ENCODE data around the gene EAF1.
"Not testable (repeated sequence)": the region's sequence is repeated elsewhere in the genome, so short reads cannot be mapped to it uniquely, and the experiment has no call there.

The EAF1 gene
- total RNA-seq, result 47.7 to 76.8 (median 74.9) reads per million in 3 experiments

DNA sequence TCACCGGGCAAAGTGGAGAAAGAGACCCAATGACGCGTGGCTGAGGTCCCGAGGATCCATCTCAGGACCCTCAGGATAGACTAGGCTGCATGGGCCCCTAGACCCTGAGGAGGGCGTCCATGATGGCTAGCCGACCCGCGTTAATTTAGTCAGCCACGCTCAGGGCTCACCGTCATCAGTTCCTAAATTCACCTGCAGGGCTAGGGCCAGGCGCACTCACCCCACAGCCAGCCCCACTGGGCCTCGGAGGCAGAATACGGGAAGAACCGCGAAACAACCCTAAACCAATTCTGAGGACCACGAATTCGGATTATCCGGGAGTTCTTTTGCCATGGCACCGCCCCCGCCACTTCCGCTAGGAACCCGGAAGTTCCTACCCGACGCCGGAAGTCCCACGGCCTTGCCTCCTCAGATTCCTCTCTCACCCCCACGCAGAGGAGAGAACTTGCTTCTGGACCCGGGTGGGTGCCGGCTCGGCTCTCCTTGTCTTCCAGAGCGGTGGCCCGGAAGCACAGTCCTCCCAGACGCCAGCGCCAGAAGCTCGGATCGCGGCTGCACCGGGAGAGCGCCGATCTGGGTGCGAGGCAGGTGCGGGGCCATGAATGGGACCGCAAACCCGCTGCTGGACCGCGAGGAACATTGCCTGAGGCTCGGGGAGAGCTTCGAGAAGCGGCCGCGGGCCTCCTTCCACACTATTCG is at the start of gene EAF1, which contains the start of gene METTL6:
TSS of gene EAF1 (plus strand) at position 417 of the 699 bp plus-strand sequence. CDS start at position 599, 182 bp downstream.
TSS of gene METTL6 (minus strand) at position 363 of the 699 bp plus-strand sequence. CDS start 1,033 bp downstream, outside the sequence.
- peak; percentile 81 for DNase-seq

DNA sequence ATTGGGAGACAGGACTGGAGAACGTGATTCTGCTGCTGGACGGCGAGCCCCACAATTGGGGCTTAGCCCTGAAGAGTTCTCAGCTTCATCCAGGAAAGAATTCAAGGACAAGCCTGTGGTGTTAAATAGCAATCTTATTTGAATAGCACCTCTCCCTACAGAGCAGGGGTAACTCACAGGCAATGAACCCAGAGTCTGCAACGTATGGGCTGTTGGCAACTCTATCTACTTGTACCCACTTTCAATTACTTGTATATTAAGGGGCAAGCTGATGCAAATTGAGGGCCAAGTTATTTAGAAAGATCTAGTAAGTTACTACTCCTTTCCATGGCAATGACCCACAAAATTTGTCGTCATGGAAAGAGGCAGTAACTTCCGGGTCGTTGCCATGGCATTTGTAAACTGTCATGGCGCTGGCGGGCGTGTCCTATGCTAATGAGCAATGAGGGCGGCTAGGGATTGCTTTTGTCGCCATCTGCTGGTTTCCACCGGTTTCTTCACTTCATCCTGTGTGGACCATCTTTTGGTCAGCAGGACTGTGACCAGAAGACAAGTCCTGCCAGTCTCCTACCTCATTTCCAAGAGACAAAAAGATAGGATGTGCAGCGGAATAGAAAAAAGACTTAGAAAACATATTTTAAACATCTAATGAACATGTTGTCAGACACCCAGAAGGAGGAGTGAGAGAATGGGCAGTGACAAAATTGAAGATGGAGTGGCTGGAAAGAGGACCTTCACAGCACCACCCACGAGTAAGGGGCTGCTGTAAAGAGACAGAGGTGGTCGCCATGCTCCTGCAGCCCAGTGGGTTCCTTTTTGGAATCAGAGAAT is 49.2 kb upstream of the EAF1 start:
- peak; percentile 94 for DNase-seq

DNA sequence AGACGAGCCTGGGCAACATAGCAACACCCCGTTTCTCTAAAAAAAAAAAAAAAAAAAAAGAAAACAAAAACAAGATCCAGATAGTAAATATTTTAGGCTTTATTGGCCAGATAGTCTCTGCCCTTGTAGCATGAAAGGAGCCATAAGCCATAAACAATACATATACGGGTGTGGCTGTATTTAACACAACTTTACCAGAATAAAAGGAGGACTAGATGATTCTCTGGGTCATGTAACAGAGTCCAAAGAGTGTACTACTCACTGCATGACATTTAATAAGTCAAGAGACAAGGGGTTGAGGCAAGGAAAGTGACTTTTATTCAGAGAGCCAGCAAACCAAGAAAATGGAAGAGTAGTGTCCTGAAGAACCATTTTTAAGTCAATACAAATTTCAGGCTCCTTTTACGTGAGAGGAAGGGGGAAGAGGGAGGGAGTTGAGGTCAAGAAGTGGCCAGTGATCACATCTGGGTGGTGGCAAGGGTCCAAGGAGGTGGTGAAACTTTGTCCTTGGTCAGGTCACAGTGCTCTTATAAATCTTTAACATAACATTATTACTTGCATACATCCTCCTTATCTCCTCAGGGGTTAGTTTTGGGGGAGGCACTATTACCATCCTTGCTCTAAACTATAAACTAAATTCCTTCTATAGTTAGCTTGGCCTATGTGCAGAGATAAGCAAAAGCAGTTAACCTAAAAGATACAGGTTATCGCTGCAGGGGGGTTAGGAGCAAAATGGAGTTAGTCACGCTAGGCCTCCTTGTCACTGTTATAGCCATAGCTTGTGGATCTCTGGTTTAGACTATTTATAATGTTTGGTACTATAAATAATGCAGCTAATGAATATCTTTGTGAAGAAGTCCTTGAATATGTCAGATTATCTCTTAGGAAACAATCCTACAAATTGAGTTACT is 46.2 kb upstream of the EAF1 start:
- no peak for DNase-seq

DNA sequence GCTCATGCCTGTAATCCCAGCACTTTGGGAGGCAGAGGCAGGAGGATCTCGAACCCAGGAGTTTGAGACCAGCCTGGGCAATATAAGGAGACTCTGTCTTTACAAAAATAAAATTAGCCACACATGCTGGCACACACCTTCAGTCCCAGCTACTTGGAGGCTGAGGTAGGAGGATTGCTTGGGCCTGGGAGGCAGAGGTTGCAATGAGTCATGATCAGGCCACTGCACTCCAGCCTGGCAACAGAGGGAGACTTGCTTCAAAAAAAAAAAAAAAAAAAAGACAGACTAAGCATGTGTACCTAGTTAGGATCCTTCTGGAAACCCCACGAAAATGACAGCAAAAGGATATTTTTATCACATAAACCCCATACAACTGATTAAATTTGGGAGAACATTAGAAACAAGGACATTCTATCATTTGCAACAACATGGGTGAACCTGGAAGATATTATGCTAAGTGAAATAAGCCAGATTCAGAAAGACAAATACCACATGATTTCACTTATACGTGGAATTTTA is 44.9 kb upstream of the EAF1 start:
- DNase-seq, result no peak

DNA sequence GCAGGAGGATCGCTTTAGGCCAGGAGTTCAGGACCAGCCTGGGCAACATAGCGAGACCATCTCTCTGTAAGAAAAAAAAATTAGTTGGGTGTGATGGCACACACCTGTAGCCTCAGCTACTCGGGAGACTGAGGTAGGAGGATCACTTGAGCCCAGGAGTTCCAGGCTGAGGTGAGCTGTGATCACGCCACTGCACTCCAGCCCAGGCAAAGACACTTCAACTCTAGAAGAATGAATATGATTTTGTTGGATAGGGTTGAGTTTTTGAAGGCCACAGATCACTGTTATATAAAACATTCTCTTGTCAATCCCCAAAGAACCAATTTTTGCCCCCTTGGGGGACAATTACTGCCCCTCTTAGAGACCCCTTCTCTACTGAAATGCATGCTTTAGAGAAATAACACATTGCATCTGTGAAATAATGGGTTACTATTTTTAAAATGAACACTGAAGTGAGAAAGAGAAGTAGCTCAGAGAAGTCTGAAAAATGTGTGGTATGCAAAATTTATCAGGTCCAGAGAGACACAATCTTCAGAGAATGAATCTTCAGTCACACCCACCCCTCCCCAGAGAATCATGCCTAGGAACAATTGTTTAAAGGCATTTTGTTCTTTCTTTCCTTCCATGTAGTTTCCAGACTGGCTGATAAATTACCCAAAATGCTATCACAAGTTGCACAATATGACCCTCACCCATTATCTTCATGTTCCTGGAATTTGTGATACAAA is 42.7 kb upstream of the EAF1 start:
- DNase-seq, result no peak

DNA sequence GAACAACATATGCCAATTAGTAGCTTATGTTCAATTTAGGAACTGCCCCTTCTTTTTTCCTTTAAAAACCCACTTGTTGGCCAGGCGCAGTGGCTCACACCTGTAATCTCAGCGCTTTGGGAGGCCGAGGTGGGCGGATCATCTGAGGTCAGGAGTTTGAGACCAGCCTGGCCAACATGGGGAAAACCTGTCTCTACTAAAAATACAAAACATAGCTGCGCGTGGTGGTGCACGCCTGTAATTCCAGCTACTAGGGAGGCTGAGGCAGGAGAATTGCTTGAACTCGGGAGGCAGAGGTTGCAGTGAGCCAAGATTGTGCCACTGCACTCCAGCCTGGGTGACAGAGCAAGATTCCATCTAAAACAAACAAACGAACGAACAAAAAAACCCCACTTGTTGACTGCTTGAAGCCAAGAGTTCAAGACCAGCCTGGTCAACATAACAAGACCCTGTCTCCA is 42.1 kb upstream of the EAF1 start:
- not testable (repeated sequence) for DNase-seq

DNA sequence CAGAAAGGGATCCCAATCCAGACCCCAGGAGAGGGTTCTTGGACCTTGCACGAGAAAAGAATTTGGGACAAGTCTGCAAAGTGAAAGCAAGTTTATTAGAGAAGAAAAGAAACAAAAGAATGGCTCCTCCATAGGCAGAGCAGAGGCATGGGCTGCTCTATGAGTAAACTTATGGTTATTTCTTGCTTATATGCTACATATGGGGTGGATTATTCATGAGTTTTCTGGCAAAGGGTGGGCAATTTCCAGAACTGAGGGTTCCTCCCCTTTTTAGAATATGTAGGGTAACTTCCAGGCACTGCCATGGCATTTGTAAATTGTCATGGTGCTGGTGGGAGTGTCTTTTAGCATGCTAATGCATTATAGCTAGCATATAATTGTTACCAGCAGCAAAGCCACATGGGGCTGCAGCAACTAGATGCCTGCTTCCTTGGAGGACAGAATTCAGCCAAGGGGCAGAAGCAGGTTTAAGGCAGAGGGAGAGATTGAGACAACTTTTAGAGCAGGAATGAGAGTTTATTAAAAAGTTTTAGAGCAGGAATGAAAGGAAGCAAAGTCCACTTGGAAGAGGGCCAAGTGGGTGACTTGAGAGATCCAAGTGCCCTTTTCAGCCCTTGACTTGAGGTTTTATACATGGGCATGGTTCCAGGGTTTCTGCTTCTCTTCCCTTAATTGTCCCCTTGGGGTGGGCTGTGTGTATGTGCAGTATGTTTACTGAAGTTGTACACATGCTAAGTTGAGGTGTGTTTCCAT is 41.3 kb upstream of the EAF1 start:
- no peak for DNase-seq

DNA sequence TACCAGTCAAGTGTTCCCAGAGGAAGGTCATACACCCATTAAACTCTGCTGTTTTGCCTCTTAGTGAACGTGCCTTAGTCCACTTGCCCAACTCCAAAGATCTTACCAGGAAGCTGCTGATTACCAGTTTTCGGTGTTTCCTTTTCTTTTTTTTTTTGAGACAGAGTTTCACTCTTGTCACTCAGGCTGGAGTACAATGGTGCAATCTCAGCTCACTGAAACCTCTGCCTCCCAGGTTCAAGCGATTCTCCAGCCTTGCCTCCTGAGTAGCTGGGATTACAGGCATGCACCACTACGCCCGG is 40.8 kb upstream of the EAF1 start:
- not testable (repeated sequence) for DNase-seq

DNA sequence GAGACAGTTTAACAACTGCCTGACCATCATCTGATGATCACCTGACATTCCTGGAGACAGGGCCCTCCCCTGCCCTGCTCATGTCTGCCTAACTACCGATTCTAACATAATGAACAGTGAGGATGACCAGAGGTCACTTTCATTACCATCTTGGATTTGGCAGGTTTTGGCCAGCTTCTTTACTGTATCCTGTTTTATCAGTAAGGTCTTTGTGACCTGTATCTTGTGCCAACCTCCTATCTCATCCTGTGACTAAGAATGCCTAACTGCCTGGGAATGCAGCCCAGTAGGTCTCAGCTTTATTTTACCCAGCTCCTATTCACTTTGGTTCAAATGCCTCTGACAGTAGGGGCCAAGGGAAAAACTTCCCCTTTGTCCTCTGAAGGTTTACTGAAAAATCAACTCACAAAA is 40.2 kb upstream of the EAF1 start:
- DNase-seq, result no peak

DNA sequence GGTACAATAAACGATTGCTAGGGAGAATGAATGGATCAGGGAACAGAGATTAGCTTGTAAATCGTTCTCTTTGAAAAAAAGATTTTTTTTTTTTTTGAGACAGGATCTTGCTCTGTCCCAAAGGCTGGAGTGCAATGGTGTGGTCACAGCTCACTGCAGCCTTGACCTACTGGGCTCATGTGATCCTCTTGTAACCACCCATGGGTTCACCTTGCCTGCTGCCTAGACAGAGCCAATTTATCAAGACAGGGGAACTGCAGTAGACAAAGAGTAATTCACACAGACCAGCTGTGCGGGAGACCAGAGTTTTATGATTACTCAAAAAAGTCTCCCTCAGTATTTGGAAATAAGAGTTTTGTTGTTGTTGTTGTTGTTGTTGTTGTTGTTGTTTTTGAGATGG is 39.7 kb upstream of the EAF1 start:
- no peak for DNase-seq

DNA sequence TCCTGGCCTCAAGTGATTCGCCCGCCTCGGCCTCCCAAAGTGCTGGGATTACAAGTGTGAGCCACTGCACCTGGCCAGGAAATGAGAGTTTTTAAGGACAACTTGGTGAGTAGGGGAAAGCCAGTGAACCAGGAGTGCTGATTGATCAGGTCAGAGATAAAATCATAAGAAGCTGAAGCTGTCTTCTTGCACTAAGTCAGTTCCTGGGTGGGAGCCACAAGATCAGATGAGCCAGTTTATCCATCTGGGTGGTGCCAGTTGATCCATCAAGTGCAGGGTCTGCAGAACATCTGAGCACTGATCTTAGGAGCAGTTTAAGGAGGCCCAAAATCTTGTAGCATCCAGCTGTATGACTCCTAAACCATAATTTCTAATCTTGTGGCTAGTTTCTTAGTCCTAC is 39.1 kb upstream of the EAF1 start:
- DNase-seq, result not testable (repeated sequence)

DNA sequence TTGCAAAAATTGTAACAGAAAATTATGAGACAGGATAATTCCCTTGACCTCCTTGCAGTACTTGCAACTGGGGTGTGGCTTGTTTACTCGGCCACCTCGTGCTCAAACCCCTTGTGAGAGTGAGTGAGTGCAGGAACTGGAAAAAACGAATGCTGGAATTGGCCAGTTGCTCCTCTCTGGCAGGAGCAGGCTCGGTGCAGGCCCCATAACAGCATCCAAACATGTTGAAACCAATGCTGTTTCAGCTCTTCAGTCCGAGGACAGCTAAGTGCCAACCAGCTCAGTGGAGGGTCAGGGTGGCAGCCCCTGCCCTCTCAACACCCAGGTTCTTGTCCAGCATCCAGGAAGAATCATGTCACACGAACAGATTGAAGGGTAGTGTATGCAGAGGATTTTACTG is 36.9 kb upstream of the EAF1 start:
- no peak for DNase-seq

DNA sequence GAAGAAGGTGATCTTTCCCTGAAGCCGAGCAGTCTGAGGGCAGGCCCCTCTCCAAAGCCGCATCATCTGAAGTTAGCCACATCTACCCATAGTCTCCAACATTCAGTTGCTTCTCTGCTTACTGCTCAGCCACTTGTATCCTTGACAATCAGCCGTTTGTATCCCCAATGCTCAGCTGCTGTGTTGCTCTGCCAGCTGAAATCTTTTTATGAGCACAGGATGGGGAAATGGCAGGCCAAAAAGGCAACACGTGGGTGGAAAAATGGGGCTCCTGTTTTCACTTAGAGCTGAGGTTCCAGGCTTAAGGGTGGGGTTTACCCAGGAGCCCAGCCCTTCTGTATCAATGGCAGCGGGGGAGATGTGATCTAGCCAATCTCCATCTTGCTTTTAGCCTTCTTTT is 36.4 kb upstream of the EAF1 start:
- DNase-seq, result no peak

DNA sequence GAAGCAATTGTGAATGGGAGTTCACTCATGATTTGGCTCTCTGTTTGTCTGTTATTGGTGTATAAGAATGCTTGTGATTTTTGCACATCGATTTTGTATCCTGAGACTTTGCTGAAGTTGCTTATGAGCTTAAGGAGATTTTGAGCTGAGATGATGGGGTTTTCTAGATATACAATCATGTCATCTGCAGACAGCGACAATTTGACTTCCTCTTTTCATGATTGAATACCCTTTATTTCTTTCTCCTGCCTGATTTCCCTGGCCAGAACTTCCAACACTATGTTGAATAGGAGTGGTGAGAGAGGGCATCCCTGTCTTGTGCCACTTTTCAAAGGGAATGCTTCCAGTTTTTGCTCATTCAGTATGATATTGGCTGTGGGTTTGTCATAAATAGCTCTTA is 34.1 kb upstream of the EAF1 start:
- DNase-seq, result not testable (repeated sequence)

DNA sequence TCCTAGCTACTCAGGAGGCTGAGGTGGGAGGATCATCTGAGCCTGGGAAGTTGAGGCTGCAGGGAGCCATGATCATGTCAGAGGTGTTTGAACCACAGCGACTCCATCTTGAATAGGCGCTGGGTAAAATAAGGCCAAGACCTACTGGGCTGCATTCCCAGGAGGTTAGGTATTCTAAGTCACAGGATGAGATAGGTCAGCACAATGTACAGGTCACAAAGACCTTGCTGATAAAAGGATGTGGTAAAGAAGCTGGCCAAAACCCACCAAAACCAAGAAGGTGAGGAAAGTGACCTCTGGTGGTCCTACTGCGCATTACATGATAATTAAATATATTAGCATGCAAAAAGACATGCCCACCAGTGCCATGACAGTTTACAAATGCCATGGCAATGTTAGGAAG is 28.7 kb upstream of the EAF1 start:
- DNase-seq, result not testable (repeated sequence)

DNA sequence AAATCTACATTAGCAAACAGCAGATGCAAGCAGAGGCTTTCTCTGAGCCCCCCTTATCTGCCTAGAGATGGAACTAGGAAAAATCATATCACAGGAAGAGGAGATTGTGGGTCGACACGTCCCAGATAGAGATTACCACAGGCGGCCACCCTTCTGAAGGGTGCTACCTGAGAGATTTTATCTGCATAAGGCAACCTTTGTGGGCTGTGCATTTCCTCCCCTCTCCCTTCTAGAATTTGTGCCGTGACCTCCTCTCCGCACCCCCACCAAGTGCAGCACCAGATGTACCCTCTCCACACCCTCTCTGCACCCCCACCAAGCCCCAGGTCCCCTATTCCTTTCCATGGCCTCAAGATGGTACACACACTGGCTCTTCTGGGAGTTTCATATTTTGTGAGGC is 27.4 kb upstream of the EAF1 start:
- DNase-seq, result peak; percentile 24

DNA sequence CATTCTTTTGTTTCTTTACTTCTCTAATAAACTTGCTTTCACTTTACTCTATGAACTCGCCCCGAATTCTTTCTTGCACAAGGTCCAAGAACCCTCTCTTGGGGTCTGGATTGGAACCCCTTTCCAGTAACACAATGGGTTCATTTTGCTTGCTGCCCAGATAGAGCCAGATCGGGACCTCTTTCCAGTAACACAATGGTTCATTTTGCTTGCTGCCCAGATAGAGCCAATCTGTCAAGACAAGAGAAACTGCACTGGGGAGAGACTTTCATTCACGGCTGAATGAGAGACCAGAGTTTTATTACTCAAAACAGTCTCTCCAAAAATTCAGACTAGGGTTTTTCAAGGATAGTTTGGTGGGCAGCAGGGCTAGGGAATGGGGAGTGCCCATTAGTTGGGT is 25.5 kb upstream of the EAF1 start:
- DNase-seq, result no peak

DNA sequence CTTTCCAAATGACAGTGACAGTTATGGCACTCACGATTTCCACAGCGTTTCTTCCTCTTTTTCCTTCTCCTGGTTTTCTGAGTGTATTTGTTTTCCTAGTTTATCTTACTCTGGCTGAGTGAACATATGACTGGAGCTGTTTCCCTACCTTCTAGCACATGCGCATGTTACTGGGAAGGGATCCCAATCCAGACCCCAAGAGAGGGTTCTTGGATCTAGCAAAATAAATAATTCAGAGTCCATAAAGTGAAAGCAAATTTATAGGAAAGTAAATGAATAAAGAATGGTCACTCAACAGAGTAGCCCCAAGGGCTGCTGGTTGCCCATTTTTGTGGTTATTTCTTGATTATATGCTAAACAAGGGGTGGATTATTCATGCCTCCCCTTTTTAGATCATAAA is 23.9 kb upstream of the EAF1 start:
- DNase-seq, result no peak

DNA sequence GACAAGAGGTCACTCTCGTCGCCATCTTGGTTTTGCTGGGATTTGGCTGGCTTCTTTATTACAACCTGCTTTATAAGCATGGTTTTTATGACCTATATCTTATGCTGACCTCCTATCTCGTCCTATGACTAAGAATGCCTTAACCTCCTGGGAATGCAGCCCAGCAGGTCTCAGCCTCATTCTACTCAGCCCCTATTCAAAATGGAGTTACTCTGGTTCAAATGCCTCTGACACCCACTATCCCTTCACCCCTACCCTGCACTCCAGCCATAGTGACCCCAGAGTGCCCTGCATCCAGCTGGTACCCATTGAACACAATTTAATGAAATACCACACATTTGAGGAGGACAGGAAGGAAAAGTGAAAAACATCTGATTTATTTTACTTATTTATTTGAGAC is 23.4 kb upstream of the EAF1 start:
- DNase-seq, result no peak

DNA sequence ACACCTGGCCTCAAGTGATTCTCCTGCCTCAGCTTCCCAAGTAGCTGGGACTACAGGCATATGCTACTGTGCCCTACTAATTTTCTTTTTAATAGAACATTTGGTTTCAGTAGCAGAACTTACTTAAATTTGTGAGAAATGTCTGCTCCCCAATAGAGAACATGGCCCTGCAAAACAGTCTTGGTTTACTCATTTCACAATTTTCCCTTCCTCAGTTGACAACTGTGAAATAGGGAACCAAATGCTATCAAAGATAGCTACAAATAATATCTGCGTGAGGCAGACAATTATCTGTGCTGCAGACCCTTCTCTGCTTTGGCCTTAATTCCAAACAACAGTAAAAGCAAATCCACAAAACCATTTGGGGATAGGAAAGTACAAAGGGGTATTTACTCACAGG is 22.6 kb upstream of the EAF1 start:
- no peak for DNase-seq

DNA sequence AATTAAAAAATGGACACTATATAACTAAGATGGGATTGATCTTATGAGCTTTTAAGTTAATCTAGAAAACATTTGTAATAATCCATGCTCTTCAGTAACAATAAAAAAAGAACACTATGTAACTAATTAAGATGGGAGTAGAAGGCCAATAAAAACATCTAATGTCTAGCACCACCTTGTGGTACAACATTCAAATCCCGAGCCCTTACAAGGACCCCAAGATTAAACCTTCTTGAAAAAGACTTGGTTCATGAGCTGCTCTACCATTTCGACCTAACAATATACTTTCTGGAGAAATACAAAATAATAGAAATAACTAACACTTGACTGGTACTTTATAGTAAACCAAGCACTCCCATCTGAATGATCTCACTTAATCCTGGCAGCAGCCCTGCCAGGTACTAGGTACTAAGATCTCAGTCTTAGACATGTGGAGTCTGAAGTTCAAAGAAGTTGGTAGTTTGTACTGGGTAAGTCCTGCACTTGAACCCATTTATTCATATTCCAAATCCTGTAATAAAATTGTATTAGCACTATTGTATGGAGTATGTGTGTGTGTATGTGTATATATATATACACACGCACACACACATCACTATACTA is 21.8 kb upstream of the EAF1 start:
- DNase-seq, result peak; percentile 51

All from central memory CD4-positive, alpha-beta T cell (primary cell).